NB4 (cell line): Measurements from ENCODE around the gene FUCA2.

Source experiments
- DNase-seq: peaks from one replicate; pipeline ENCODE4 v3.0.0; 2010; ENCODE audit warnings: low read depth
- H3K4me3 ChIP-seq: one replicate; pipeline ENCODE4 v1.5.1; 2011; ENCODE audit warnings: mild to moderate bottlenecking, low read depth, low read length, moderate library complexity
- CTCF ChIP-seq: IDR thresholded peaks from one replicate; pipeline ENCODE4 v1.5.1; 2012; ENCODE audit warnings: low read depth, low read length
- MAX ChIP-seq: IDR thresholded peaks from 2 replicates; pipeline ENCODE4 v1.6.1; 2011; ENCODE audit warnings: low read depth, low read length
- MYC ChIP-seq: IDR thresholded peaks from 2 replicates; pipeline ENCODE4 v1.6.1; 2011; ENCODE audit warnings: low read depth, low read length
- POLR2A ChIP-seq: IDR thresholded peaks from 2 replicates; pipeline ENCODE4 v1.6.1; 2011; ENCODE audit warnings: mild to moderate bottlenecking; ENCODE audit not compliant: insufficient read length; ENCODE audit errors: extremely low read depth

Gene FUCA2

GRCh38 chr6:143545165-143545564 is 33.6 kb upstream of the FUCA2 start:
- no peak for DNase-seq
- TF ChIP-seq MAX: no peak
- TF ChIP-seq POLR2A: no peak
- no peak for TF ChIP-seq MYC
- TF ChIP-seq CTCF: no peak
- H3K4me3 ChIP-seq: no peak overlapping the region

GRCh38 chr6:143544011-143544696 is 32.6 kb upstream of the FUCA2 start:
- H3K4me3 ChIP-seq: no peak overlapping the region
- TF ChIP-seq CTCF: no peak
- TF ChIP-seq MAX: no peak
- TF ChIP-seq POLR2A: no peak
- no peak for TF ChIP-seq MYC
- no peak for DNase-seq

DNA sequence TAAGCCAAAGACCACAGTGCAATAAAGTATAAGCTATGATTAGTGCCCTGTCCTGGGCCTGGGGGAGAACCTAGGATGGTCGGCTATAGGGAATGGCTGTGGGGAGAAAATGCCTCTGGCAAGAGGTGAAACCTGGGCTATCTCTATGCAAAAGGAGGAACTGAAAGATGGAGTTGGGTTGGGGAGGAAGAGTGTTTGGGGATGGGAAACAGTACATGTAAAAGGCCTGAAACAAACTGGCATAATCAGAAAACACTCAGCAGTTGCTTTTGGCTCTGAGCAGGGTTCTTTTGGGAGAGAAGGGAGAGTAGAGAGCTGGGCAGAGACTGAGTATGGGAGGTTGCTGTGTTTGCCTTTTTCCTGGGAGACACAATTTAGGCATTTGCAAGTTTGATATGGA is 31.9 kb upstream of the FUCA2 start:
- DNase-seq: no peak

DNA sequence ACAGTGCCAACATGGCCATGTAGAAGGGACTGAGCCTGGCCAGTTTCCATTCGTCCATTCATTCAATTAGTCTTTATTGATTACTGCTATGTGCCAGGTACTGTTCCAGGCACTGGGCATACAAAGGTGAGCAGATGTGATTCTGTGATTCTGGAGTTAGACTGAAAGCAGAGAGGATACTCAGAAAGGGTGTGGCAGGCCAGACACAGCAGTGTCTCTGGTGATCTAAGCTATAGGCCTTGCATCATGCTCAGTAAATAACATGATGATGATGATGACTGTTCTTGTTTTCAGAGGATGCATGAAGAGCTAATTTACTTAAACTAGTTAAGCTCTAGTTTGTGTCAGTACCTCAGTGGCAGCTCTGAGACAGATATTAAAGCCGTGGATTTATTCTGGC is 31.4 kb upstream of the FUCA2 start:
- TF ChIP-seq POLR2A (no peak), MAX (no peak), CTCF (no peak)
- DNase-seq: no peak
- no peak overlapping the region for H3K4me3 ChIP-seq

More for the DNA sequence above, 31.9 kb upstream of the FUCA2 start:
- no peak overlapping the region for H3K4me3 ChIP-seq
- TF ChIP-seq MYC (no peak), CTCF (no peak), POLR2A (no peak), MAX (no peak)

DNA sequence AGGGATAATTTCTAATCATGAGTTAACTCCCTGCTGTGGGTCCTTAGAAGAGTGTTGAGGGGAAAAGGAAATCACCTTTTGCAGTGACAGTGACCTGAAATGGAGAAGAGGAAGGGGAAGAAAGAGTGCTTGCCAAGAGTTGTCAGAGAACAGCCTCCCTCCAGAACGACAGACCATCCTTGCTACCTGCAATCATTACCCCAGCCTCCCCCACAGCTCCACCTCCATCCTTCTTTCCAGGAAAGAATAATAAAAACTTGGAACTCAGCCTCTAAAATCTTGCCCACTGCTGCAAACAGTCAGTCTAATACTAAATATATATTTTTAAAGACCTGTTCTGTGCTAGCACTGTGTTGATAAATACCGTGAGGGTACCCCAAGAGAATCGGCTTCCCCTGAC is 28.7 kb upstream of the FUCA2 start:
- H3K4me3 ChIP-seq: no peak overlapping the region
- no peak for DNase-seq
- TF ChIP-seq POLR2A: no peak
- TF ChIP-seq MYC: no peak
- no peak for TF ChIP-seq MAX
- no peak for TF ChIP-seq CTCF

DNA sequence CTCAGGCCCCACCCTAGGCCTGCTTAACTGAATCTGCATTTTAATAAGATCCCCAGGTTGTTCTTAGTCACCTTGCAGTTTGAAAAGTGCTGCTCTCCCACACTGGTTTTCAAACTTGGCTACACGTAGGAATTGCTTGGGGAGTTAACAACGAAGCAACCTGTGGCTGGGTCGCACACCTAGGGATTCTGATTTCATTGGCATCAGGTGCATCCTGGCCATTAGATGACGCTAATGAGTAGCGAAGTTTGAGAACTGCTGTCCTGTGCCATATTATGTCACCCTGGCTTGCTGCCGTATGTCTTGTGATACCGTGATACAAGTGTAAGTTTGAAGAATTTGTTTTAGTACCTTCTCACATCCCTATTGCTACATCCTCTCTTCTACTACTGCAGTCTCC is 28.2 kb upstream of the FUCA2 start:
- no peak for DNase-seq
- TF ChIP-seq MYC (no peak), CTCF (no peak), POLR2A (no peak), MAX (no peak)
- H3K4me3 ChIP-seq: no peak overlapping the region
